SK-N-SH (cell line): Measurements from ENCODE around the gene SWAP70. TPM values are rescaled to one million over a fixed set of nuclear protein-coding genes. Genes with fewer than 3 reads are reported as not detected.

Experiments used
- CTCF ChIP-seq: fragments of 200-600 bp; sonication (generic); IDR thresholded peaks from 2 replicates; pipeline ENCODE4 v1.6.1; 2017; ENCODE audit warnings: antibody characterized with exemption, mild to moderate bottlenecking, moderate library complexity
- EP300 ChIP-seq, 2 experiments: IDR thresholded peaks; 2 replicates each; pipeline versions ENCODE4 v1.4.0 to v1.6.1; 2012; ENCODE audit warnings: borderline replicate concordance in 1 of 2, low read depth in 1 of 2, low read length in 1 of 2
- FOXJ3 ChIP-seq: sonication (generic); formaldehyde crosslinking; IDR thresholded peaks from 2 replicates; pipeline ENCODE4 v1.5.1; 2020; ENCODE audit warnings: mild to moderate bottlenecking, missing genetic modification reagents
- MAX ChIP-seq: IDR thresholded peaks from 2 replicates; pipeline ENCODE4 v1.4.0; 2012; ENCODE audit warnings: low read depth
- MEF2A ChIP-seq: IDR thresholded peaks from 2 replicates; pipeline ENCODE4 v1.4.0; 2012; ENCODE audit warnings: low read depth, borderline replicate concordance
- NFIC ChIP-seq: IDR thresholded peaks from 2 replicates; pipeline ENCODE4 v1.4.0; 2012; ENCODE audit warnings: borderline replicate concordance
- RXRA ChIP-seq: IDR thresholded peaks from 2 replicates; pipeline ENCODE4 v1.4.0; 2012; ENCODE audit warnings: low read depth, mild to moderate bottlenecking, borderline replicate concordance
- TAF1 ChIP-seq: IDR thresholded peaks from 2 replicates; pipeline ENCODE4 v1.6.1; 2012; ENCODE audit warnings: low read depth, mild to moderate bottlenecking, low read length, moderate library complexity, borderline replicate concordance
- TEAD4 ChIP-seq: IDR thresholded peaks from 2 replicates; pipeline ENCODE4 v1.4.0; 2012; ENCODE audit warnings: mild to moderate bottlenecking, borderline replicate concordance; ENCODE audit not compliant: insufficient read depth
- USF1 ChIP-seq: IDR thresholded peaks from 2 replicates; pipeline ENCODE4 v1.4.0; 2012; ENCODE audit warnings: low read depth, borderline replicate concordance
- ZBTB33 ChIP-seq: IDR thresholded peaks from 2 replicates; pipeline ENCODE4 v1.4.0; 2012; ENCODE audit warnings: low read depth, borderline replicate concordance
- polyA plus RNA-seq, 3 experiments: library from polyadenylated mRNA; depleted of rRNA; stranded (reverse); fragments of >200 nt; gene quantifications; 2 replicates each; pipeline ENCODE4 v1.2.3, GENCODE V29; 2012
- TF ChIP-seq, protein P1 (sequence below): fragments of 150-350 bp; IDR thresholded peaks from 2 replicates; pipeline ENCODE4 v1.6.1; 2017; ENCODE audit warnings: antibody characterized with exemption, low read length, low read depth, borderline replicate concordance

Gene SWAP70
- polyA plus RNA-seq, 1 of the 3 experiments (the other 2 are of a cell fraction), result 10.6 TPM

- TF ChIP-seq EP300 (IDR thresholded peaks at IDR 0.05; ENCODE audit: borderline replicate concordance in 1 of 2, low read depth in 1 of 2, low read length in 1 of 2) (no peak), TAF1 (no peak), FOXJ3 (CRISPR knock-in tag) (no peak), ZBTB33 (no peak), MEF2A (no peak), MAX (no peak), CTCF (no peak), USF1 (no peak), RXRA (no peak), NFIC (no peak), TEAD4 (no peak)
- TF ChIP-seq, protein P1, sequence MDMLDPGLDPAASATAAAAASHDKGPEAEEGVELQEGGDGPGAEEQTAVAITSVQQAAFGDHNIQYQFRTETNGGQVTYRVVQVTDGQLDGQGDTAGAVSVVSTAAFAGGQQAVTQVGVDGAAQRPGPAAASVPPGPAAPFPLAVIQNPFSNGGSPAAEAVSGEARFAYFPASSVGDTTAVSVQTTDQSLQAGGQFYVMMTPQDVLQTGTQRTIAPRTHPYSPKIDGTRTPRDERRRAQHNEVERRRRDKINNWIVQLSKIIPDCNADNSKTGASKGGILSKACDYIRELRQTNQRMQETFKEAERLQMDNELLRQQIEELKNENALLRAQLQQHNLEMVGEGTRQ, result no peak
Observed at GRCh38 chr11:9711454-9712307, 47.8 kb downstream of the SWAP70 start (continued).
